D721Med (cell line): Measurements from ENCODE around the gene NR2F1-AS1.
"Not testable (repeated sequence)": the region's sequence is repeated elsewhere in the genome, so short reads cannot be mapped to it uniquely, and the experiment has no call there.

Experiments used
- DNase-seq: peaks from one replicate; pipeline ENCODE4 v3.0.0; 2011; ENCODE audit warnings: low spot score; ENCODE audit not compliant: insufficient read length
- FAIRE-seq: peaks from 2 replicates; lab custom pipeline; 2011; peaks lifted over from hg19 to GRCh38; lab: Jason Lieb, UNC
- TF ChIP-seq, protein P1 (sequence below): IDR thresholded peaks from 2 replicates; pipeline ENCODE4 v1.5.1; 2012; ENCODE audit warnings: mild to moderate bottlenecking, control low read depth; ENCODE audit not compliant: insufficient read depth; ENCODE audit errors: missing control alignments

Gene NR2F1-AS1

DNA sequence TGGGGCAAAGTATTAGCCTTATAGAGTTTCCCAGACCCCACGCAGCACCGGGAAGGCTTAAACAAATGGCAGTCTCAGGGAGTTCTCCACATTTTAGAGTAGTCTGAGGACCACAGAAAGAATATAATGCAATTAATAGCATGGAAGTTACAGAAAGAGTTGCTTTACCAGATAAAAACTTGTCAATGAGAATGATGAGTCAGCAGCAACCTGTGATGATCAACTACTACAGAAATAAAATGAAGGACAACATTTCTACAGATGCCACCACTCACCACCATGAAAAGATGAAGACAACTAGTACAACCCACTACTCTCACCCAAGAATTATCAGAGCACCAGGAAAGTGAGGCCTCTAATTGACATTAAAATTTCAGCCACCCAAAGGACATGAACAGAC is 120.7 kb downstream of the NR2F1-AS1 start:
- DNase-seq: no peak
- FAIRE-seq: no peak
- TF ChIP-seq, protein P1, sequence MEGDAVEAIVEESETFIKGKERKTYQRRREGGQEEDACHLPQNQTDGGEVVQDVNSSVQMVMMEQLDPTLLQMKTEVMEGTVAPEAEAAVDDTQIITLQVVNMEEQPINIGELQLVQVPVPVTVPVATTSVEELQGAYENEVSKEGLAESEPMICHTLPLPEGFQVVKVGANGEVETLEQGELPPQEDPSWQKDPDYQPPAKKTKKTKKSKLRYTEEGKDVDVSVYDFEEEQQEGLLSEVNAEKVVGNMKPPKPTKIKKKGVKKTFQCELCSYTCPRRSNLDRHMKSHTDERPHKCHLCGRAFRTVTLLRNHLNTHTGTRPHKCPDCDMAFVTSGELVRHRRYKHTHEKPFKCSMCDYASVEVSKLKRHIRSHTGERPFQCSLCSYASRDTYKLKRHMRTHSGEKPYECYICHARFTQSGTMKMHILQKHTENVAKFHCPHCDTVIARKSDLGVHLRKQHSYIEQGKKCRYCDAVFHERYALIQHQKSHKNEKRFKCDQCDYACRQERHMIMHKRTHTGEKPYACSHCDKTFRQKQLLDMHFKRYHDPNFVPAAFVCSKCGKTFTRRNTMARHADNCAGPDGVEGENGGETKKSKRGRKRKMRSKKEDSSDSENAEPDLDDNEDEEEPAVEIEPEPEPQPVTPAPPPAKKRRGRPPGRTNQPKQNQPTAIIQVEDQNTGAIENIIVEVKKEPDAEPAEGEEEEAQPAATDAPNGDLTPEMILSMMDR: no peak

DNA sequence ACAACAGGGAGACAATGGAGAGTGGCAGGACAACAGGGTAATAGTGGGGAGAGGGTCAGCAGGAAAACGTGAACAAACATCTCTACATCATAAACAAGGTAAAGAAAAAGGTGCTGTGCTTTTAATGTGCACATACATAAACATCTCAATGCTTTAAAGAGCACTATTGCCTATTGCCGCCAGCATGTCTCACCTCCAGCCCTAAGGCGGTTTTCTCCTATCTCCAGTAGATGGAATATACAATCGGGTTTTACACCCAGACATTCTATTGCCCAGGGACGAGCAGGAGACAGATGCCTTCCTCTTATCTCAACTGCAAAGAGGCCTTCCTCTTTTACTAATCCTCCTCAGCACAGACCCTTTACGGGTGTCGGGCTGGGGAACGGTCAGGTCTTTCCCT is 124.2 kb downstream of the NR2F1-AS1 start:
- not testable (repeated sequence) for DNase-seq, FAIRE-seq

DNA sequence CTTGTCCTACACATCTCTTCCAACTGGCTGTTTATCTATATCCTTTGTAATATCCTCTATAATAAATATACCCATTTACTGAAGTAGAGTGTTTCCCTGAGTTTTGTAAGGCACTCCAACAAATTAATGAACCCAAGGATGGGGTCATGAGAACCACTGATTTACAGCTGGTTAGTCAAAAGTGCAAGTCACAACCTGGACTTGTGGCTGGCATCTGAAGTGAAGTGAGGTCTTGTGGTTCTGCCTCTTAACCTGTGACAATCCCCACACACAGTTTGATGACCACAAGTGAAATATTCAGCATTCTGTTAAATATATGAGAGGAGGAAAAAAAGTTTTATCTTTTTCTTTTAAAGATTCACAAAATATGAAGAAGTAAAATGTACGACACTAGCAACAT is 126.1 kb downstream of the NR2F1-AS1 start:
- DNase-seq (no peak), FAIRE-seq (no peak)
- TF ChIP-seq, protein P1: no peak

DNA sequence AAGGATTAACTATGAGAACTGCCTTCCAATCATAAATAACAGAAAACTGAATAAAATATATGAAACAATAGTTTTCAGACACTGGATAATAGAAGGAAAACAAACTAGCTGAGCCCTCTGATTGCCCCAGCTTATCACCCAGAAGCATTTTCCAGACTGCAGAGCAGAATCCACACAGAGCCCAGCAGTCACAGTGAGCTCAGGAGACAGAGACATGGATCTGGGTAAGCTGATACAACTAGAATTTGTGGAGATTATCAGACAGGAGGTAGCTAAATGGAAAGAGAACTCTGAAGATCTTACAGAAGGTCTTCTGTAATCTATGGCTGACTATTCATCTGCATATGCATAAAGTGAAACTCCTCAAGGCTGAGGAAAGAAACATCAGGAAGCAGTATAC is 128.8 kb downstream of the NR2F1-AS1 start:
- DNase-seq: no peak
- TF ChIP-seq, protein P1: no peak
- no peak for FAIRE-seq

DNA sequence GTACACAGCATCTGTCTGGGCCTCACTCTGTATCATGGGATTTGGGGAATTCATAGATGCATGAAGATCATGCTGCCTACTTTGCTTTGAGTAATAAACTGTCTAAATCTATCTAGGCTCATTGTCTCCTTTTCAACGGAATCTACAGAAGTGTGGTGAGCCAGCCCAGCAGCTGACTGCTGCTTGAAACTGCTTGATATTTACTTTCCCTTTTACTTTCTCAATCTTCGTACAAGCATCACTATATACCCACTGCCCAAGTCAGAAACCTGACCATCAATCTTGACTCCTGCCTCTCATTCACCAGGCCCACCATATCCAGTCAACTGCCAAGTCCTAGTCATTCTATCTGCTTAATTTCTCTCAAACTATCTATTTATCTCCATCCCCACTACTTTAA is 142.9 kb downstream of the NR2F1-AS1 start:
- no peak for FAIRE-seq
- DNase-seq: no peak
- TF ChIP-seq, protein P1: no peak

DNA sequence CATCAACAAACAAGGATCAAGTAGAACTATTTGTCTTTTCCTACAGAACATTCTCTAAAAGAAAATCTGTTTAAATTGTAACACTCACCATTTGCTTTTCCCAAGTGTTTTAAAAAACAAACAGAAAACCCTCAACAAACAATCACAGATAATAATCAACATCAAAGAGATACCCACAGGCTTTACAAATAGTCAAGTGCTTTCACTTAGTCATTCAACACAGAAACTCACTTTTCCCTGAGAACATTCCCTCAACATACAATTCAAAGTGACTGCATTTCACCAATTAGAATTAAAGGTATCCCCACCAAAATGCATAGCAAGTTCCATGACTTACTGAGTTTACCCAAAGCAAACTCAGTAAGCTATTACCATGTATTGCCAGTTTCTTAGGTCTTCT is 144.9 kb downstream of the NR2F1-AS1 start:
- TF ChIP-seq, protein P1: no peak
- no peak for FAIRE-seq

DNA sequence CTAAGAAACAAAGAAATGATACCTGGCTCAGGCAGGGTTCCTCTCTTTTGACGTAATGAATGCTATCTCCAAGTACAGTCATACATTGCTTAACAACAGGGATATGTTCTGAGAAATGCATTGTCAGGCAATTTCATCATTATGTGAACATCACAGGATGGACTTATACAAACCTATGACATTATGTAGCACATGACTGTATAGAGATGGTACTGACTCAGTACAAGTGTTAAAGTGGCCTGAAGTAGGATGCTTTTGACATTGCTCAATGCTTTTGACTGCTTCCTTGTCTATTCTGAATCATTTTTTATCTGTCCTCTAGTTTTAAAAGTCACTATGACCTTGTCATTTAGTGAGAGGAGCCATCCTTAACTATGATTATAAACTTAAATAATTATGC is 147.6 kb downstream of the NR2F1-AS1 start:
- TF ChIP-seq, protein P1: no peak
- no peak for FAIRE-seq
- no peak for DNase-seq

More for the DNA sequence above, 144.9 kb downstream of the NR2F1-AS1 start:
- DNase-seq: no peak

DNA sequence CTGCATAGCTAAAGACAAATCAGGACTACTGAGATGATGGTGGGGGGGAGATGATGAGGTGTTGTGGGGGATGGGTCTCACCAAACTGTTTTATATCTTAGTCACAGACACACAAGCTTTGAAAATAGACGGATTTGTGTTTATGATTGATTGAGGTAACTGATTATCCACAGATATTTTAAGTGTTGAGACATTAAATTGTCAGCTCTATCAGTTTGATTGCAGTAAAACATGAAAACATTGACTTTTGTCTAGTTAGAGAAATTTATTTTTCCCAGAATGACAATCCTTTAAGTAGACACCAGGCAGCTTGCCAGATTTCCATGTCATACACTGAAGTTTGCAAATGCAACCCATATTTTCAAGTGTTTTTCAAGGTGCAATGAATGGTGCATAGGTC is 149.8 kb downstream of the NR2F1-AS1 start:
- no peak for FAIRE-seq
- TF ChIP-seq, protein P1: no peak
- DNase-seq: no peak
